Neural cell (in vitro differentiated cells): Measurements from ENCODE around the gene FABP1.

Source experiments
- EZH2 ChIP-seq: fragments of 200-600, 300-800 bp; shearing (Covaris generic), sonication (generic); IDR thresholded peaks from 2 replicates; pipeline ENCODE4 v1.6.1; 2014; ENCODE audit warnings: antibody characterized with exemption, low read length, borderline replicate concordance, mild to moderate bottlenecking; ENCODE audit not compliant: insufficient read depth, poor library complexity, severe bottlenecking
- SMC3 ChIP-seq: fragments of 450-650 bp; conservative IDR thresholded peaks from 2 replicates; pipeline ENCODE4 v1.6.1; 2014; ENCODE audit warnings: antibody characterized with exemption, mild to moderate bottlenecking, moderate library complexity; ENCODE audit not compliant: poor library complexity
- TAF1 ChIP-seq: IDR thresholded peaks from 2 replicates; pipeline ENCODE4 v1.6.1; 2012; ENCODE audit warnings: low read depth
- TF ChIP-seq, protein P1 (sequence below): fragments of 450-650 bp; IDR thresholded peaks from 2 replicates; pipeline ENCODE4 v1.5.1; 2014; ENCODE audit warnings: antibody characterized with exemption, mild to moderate bottlenecking, moderate library complexity; ENCODE audit not compliant: poor library complexity, severe bottlenecking
- TF ChIP-seq, protein P2 (sequence below): IDR thresholded peaks from 2 replicates; pipeline ENCODE4 v1.6.1; 2012; ENCODE audit warnings: borderline replicate concordance

DNA sequence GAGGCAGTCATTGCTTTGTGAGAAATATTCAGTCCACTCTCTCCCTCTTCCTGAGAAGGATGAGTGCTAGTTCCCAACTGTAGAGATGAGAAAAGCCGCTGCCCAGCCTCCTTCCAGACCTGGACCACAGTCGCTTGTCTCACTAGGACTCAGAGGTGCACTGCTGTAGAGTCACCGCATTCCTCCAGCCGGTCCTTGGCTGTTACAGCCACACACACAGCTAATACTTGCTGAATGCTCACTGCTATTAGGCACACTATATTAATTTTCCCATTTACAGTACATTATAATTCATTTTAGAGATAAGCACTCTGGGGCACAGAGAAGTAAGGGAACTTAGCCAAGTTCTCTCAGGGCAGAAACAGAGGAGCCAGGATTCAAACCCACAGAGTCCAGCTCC lies 10.0 kb upstream of the FABP1 start:
- TF ChIP-seq, protein P1, sequence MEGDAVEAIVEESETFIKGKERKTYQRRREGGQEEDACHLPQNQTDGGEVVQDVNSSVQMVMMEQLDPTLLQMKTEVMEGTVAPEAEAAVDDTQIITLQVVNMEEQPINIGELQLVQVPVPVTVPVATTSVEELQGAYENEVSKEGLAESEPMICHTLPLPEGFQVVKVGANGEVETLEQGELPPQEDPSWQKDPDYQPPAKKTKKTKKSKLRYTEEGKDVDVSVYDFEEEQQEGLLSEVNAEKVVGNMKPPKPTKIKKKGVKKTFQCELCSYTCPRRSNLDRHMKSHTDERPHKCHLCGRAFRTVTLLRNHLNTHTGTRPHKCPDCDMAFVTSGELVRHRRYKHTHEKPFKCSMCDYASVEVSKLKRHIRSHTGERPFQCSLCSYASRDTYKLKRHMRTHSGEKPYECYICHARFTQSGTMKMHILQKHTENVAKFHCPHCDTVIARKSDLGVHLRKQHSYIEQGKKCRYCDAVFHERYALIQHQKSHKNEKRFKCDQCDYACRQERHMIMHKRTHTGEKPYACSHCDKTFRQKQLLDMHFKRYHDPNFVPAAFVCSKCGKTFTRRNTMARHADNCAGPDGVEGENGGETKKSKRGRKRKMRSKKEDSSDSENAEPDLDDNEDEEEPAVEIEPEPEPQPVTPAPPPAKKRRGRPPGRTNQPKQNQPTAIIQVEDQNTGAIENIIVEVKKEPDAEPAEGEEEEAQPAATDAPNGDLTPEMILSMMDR = no peak
- TF ChIP-seq EZH2 (no peak), SMC3 (no peak), TAF1 (no peak)
- TF ChIP-seq, protein P2, sequence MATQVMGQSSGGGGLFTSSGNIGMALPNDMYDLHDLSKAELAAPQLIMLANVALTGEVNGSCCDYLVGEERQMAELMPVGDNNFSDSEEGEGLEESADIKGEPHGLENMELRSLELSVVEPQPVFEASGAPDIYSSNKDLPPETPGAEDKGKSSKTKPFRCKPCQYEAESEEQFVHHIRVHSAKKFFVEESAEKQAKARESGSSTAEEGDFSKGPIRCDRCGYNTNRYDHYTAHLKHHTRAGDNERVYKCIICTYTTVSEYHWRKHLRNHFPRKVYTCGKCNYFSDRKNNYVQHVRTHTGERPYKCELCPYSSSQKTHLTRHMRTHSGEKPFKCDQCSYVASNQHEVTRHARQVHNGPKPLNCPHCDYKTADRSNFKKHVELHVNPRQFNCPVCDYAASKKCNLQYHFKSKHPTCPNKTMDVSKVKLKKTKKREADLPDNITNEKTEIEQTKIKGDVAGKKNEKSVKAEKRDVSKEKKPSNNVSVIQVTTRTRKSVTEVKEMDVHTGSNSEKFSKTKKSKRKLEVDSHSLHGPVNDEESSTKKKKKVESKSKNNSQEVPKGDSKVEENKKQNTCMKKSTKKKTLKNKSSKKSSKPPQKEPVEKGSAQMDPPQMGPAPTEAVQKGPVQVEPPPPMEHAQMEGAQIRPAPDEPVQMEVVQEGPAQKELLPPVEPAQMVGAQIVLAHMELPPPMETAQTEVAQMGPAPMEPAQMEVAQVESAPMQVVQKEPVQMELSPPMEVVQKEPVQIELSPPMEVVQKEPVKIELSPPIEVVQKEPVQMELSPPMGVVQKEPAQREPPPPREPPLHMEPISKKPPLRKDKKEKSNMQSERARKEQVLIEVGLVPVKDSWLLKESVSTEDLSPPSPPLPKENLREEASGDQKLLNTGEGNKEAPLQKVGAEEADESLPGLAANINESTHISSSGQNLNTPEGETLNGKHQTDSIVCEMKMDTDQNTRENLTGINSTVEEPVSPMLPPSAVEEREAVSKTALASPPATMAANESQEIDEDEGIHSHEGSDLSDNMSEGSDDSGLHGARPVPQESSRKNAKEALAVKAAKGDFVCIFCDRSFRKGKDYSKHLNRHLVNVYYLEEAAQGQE = no peak
